Stimulated activated CD8-positive, alpha-beta memory T cell treated with anti-CD3 and anti-CD28 coated beads, Interleukin-15, amount 100 ng/mL, for 4 hours (primary cell): ENCODE data around the gene NUP98.
"Not testable (repeated sequence)": the region's sequence is repeated elsewhere in the genome, so short reads cannot be mapped to it uniquely, and the experiment has no call there.

ENCODE experiments used
- DNase-seq, 2 donors: peaks; one replicate each; pipeline ENCODE4 v3.0.0-alpha.2; 2020; ENCODE audit warnings: low read depth in 2 of 2

NUP98 gene

GRCh38 chr11:3826721-3827120 is 29.4 kb upstream of the NUP98 start:
- DNase-seq = no peak

DNA sequence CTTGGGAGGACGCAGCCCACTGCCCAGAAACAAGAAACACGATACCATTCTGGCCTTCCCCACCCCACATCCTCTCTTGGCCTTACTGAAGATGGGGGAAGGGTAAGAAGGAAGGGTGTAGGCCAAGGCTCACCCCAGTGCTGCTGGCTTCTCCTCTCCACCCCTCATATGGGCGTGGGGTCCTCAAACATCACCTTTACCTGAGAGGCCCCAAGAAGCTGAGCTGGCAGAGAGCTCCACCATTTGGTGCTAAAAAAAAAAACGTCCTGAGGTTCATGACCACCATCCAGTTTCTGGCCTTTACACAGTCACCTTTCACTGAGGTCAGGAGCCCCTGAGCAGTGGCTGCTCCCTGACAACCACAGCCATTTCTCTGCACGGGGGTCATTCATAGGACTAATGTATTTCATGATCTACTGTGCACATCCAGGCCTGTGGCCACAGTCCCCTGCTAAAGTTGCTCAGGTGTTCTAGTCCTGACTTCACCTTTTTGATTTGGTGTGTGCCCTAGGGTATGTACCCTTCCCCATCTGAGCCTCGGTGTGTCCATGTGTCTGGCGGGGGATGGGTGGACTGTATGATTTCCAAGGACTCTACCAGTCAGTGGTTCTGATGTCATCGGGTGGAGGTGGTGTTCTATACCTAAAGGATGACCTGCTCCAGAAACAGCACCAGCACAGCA is 28.3 kb upstream of the NUP98 start:
- no peak for DNase-seq

GRCh38 chr11:3824714-3825472 is 27.5 kb upstream of the NUP98 start:
- peak; percentile 51 to 71 for DNase-seq

- no peak for DNase-seq
These were observed 26.6 kb upstream of the NUP98 start for GRCh38 chr11:3823762-3824506.

GRCh38 chr11:3823303-3823702 is 25.9 kb upstream of the NUP98 start:
- DNase-seq = no peak

DNA sequence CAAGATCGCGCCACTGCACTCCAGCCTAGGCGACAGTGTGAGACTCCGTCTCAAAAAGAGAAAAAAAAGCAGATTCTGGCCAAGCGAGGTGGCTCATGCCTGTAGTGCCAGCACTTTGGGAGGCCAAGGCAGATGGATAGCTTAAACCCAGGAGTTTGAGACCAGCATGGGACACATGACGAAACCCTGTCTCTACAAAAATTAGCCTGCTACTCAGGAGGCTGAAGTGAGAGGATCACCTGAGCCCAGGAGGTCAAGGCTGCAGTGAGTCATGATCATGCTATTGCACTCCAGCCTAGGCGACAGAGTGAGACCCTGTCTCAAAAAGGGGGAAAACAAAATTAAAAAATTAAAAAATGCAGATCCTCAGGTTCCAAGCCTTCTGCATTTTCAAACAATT is 25.0 kb upstream of the NUP98 start:
- DNase-seq = no peak

- DNase-seq = no peak
These were observed 23.6 kb upstream of the NUP98 start for GRCh38 chr11:3820971-3821370.

DNA sequence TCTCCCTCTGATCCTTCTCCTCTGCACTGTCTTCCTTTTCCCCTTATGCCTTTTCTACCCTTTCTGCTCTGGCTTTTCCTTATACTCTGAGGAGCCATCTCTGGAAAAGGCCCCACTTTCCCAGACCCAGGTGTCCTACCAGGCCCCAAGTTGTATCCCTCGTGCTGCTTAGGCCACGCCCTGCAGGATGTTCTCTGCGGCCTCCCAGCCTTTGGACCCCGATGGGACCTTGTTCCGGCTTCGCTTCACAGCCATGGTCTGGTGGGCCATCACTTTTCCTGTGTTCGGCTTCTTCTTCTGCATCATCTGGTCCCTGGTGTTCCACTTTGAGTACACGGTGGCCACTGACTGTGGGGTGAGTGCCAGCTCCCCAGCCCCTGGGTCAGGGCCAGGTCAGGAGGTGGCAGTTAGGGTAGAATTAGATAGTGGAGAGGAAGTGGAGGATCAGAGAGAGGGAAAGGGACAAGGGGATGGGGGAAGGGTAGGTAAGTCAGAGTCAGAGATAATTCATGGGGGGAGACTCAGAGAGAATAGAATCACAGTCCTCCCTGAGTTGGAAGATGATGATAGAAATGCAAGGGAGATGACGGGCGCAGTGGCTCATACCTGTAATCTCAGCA is 19.9 kb upstream of the NUP98 start:
- no peak for DNase-seq

GRCh38 chr11:3816673-3817072 is 19.3 kb upstream of the NUP98 start:
- DNase-seq = no peak

GRCh38 chr11:3815845-3816244 is 18.5 kb upstream of the NUP98 start:
- no peak for DNase-seq

GRCh38 chr11:3814832-3815231 is 17.5 kb upstream of the NUP98 start:
- not testable (repeated sequence) for DNase-seq

GRCh38 chr11:3810951-3811350 is 13.6 kb upstream of the NUP98 start:
- no peak for DNase-seq

DNA sequence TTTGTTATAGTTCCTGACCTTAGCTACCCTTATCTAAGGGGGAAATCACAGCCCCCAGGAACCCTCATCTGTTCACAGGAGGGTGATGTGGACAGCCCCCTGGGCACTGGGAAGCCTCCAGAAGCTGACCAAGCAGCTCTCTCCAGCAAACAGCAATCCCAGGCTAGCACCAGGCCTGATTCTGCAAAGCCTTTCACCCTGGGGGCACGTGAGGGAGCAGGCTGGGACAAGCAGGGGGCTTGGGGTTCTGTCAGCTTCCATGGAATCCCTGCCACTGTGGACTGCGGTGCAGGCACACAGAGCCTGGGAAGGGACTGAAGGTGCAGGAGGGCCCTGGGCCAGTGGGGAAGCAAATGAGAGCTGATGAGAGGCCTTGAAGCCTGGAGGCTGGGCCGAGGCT is 13.1 kb upstream of the NUP98 start:
- DNase-seq = no peak

GRCh38 chr11:3809624-3809928 is 12.2 kb upstream of the NUP98 start:
- DNase-seq = no peak

DNA sequence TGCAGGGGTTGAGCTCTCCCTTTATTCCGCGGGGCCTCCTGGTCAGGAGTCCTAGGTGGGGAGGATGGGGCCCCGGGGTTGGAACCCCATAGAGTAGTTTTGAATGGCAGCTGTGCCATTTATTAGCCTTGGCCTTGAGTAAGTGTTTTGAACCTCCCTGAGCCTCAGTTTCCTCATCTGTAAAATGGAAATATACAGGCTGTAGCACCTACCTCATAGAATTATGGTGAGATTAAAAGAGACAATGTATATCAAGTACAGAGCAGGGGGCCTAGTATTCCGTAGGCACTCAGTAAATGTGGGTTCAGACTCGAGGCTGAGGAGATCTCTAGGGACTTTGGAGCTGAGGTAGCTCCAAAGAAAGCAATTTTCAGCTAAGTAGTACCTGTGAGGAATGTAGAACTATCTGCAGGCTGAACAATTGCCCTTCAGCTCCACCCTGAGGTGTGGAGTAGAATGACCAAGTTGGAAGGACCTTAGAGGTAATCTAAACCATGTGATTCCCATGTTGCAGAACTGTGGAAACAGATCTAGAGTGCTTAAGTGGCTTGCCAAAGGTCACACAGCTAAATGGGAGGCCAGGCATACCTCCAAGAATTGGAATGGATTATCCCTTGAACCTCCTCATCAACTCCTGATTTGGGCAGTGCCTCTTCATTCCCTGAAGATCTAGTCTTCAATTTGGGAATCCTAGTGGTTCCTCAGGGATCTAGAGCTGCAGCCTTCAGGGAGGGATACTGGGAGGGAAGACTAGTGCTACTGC is 11.7 kb upstream of the NUP98 start:
- no peak for DNase-seq

DNA sequence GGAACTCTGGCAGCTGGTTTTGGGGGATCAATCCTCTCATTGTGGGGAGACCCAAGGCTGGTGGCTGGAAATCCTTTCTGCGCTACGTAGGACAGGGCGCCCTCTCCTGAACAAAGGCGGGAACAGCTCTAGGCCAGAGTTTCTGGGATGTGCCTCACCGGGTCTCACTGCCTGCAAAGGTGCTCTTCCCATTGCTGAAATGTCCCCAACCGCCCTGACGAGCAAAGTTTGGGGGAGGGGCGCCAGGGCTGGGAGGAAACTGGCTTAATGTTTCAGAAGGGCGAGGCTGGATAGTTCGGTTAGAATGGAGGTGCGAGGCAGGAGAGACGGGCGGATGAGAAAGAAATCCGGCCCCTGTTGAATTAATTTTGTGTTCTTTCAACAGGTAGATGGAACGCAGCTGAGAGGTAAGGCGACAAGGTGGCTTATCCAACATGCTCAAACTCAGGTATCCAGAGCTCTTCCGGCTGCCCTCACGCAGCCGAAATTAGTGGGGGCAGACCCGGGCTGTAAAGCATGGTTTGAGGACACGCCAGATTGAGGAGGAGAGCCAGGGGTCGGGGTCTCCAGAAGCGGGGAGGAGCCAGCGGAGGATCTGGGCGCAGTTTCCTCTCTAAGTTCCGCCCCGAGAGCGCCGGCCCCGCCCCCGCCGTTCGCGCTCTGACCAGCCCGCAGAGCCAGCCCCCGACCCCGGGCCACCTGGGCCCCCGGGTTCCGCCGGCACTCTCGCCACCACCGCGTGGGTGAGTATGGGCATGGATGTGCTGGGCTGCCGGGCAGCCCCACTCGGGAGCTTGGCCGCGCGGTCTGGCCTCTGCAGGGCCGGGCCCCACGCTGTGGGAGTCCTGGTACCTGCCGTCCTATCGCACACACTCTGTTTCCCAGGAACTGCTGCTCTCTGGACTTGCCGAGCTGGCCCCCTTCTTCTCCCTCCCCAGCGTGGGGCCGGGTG is 10.8 kb upstream of the NUP98 start, which contains the start of gene PGAP2:
Gene PGAP2, plus strand, starts transcription at position 652 of the 952 bp plus-strand sequence. CDS start 2,700 bp downstream, outside the sequence.
- DNase-seq = no peak

DNA sequence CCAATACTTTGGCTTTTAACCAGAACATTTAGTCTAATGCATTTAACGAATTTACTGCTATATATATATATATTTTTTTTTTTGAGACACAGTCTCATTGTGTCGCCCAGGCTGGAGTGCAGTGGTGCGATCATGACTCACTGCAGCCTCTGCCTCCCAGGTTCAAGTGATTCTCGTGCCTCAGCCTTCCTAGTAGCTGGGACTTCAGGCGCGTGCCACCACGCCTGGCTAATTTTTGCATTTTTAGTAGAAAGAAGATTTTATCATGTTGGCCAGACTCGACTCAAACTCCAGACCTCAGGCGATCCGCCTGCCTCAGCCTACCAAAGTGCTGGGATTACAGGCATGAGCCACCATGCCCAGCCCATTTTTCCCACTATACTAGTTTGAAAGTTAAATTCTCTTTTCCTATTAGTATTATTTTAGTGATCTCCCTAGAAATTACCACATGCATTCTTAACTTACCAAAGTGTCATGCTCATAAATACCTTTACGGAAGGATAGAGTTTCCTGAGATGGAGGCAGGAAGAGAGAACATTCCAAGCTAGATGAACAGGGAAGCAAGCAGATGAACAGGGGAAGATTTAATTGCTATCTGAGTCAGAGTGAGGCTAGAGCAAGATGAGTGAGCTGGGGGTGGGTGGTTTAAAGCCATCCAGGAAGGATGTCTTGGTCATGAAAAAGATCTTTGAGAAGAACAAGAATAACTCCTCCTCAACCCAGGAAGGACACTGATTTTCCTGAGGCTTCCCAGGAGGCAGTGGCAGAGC is 6.6 kb upstream of the NUP98 start:
- no peak for DNase-seq

DNA sequence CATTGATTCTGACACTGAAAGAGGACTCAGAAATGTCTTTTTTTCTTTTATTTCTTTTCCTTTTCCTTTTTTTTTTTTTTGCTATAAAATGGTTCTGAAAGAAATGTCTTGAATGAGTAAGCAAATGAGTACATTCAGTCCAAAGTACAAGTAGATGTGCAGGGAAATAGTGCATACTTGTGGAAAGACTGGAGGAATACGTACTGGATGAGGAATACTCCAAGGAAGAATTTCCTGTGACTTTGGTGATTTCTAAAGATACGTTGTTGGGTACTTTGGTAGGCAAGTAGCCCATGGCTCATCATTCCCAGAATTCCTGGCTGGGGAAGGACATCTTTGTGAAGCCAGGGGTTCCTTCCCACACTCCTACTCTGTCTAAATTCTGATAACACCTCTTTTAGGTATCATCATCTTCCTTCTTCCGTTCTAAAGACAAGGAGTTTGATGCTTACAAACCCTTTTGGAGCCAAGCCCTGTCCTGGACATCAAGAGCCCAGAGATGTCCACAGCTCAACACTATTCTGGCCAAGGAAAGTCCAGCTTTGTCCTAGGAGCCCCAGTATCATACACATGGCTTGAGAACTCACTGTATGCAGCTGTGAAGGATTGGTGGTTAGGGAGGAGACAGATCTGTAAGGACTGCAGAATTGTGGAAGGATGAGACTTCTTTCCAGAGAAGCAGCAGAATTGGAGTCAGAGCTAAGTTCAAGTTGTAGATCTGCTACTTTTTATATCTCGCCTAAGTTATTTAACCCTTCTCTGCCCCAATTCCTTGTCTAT is 4.8 kb upstream of the NUP98 start:
- no peak for DNase-seq

DNA sequence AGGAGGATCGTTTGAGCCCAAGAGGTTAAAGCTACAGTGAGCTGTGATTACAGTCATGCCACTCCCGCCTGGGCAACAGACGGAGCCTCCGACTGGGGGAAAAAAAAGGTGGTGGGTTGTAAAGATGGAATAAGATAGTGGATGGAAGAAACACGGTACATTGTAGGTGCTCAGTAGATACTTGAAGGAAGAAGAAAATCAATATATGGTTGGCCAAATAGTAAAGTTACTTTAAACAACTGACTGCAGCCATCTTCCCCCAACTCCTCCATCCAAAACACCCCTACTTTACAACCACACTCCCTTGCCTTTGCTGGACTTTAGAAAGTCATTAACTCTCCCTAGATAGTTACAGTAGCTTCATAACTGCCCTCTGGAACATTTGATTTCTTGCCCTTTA is 2.5 kb upstream of the NUP98 start:
- DNase-seq = no peak
